Hepatocyte (in vitro differentiated cells): ENCODE measurements around the gene CCR2.

Source experiments
- EZH2 ChIP-seq: fragments of 200-600 bp; sonication (generic); IDR thresholded peaks from 2 replicates; pipeline ENCODE4 v1.6.1; 2016; ENCODE audit warnings: antibody characterized with exemption, mild to moderate bottlenecking, borderline replicate concordance
- EZH2phosphoT487 ChIP-seq: fragments of 200-600 bp; sonication (generic); IDR thresholded peaks from one replicate; pipeline ENCODE4 v1.6.1; 2018; ENCODE audit warnings: antibody characterized with exemption, mild to moderate bottlenecking, low read depth, moderate library complexity; ENCODE audit not compliant: unreplicated experiment, severe bottlenecking
- TF ChIP-seq, protein P1 (sequence below): fragments of 200-600 bp; sonication (generic); IDR thresholded peaks from 2 replicates; pipeline ENCODE4 v1.5.1; 2016; ENCODE audit warnings: antibody characterized with exemption, mild to moderate bottlenecking; ENCODE audit not compliant: poor library complexity

DNA sequence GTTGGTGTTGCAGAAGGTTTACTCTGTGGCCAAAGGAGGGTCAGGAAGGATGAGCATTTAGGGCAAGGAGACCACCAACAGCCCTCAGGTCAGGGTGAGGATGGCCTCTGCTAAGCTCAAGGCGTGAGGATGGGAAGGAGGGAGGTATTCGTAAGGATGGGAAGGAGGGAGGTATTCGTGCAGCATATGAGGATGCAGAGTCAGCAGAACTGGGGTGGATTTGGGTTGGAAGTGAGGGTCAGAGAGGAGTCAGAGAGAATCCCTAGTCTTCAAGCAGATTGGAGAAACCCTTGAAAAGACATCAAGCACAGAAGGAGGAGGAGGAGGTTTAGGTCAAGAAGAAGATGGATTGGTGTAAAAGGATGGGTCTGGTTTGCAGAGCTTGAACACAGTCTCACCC is 20.8 kb downstream of the CCR2 start:
- TF ChIP-seq, protein P1, sequence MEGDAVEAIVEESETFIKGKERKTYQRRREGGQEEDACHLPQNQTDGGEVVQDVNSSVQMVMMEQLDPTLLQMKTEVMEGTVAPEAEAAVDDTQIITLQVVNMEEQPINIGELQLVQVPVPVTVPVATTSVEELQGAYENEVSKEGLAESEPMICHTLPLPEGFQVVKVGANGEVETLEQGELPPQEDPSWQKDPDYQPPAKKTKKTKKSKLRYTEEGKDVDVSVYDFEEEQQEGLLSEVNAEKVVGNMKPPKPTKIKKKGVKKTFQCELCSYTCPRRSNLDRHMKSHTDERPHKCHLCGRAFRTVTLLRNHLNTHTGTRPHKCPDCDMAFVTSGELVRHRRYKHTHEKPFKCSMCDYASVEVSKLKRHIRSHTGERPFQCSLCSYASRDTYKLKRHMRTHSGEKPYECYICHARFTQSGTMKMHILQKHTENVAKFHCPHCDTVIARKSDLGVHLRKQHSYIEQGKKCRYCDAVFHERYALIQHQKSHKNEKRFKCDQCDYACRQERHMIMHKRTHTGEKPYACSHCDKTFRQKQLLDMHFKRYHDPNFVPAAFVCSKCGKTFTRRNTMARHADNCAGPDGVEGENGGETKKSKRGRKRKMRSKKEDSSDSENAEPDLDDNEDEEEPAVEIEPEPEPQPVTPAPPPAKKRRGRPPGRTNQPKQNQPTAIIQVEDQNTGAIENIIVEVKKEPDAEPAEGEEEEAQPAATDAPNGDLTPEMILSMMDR = no peak
- TF ChIP-seq EZH2 (no peak), EZH2phosphoT487 (no peak)
